ENCODE results near the gene EVA1A. TPM values are rescaled to one million over a fixed set of nuclear protein-coding genes. Genes with fewer than 3 reads are reported as not detected.

The EVA1A gene
- total RNA-seq, 1 experiment from 2014 or later: 10.8 TPM

DNA sequence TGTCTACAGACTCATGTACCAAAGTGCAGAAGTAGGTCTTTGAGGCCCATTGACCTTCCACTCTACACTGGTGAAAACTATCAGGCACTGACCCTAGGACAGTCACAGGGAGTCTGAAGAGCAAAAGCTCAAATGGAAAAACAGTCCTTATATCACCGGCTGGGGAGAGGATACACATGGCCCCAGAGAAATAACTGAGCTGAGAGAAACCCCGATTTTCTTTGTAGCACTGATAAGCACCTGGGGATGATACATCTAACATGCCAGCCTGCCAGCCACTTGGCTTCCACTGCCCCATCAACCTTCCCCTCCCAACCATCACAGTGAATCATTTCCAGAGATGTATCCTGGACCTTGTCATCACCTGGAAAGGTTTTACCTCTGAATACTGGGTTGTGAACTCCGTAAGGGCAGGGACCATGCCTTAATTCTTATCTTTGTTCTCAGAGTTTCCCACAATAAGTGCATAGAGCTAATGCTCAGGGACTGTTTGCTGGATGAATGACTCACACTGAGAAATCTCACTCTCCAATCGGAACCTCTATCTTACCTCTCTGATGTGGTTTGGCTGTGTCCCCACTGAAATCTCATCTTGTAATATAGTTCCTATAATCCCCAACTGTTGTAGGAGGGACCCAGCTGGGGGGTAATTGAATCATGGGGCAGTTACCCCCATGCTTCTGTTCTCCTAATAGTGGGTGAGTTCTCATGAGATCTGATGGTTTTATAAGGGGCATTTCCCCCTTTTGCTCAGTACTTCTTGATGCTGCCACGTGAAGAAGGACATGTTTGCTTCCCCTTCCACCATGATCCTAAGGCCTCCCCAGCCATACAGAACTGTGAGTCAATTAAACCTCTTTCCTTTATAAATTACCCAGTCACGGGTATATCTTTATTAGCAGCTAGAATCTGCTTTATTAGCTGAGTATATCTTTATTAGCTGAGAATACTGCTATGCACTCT is 37.1 kb downstream of the EVA1A start:
- no peak overlapping the region for H3K4me3 ChIP-seq
- H3K9me2 ChIP-seq (ENCODE audit: insufficient read depth): no peaks in the 10 kb centered on the region
- CTCF ChIA-PET: interaction anchor here (0.6 to 1.7 kb wide), 2 partner anchors 48 to 83 kb away, joined by 3 to 8 read pairs; no protein-coding TSS in a partner anchor
- H2AFZ ChIP-seq: no peak overlapping the region
- peak overlapping the region; percentile 17 for H3K27ac ChIP-seq
- TF ChIP-seq EZH2 (IDR thresholded peaks at IDR 0.05; ENCODE audit: low read depth): no peak
- no peak for TF ChIP-seq CTCF (conservative IDR thresholded peaks at IDR 0.05)
- H3K27me3 ChIP-seq (ENCODE audit: insufficient read depth, low read depth): no peaks in the 10 kb centered on the region
- no peaks in the 10 kb centered on the region for H3K9me3 ChIP-seq (ENCODE audit: insufficient read depth, low read depth)
- intact Hi-C loops (cut with micrococcal nuclease; ENCODE audit: unreplicated experiment): loop anchor here (1.0 kb wide), 1 partner anchor 83 kb away; no protein-coding TSS in a partner anchor
- BruUV-seq (replicated peaks): no TSS peak
- H3F3A ChIP-seq (ENCODE audit: insufficient read depth, low read depth): peaks cover 32% of the 10 kb centered on the region
- no peaks in the 10 kb centered on the region for H4K20me1 ChIP-seq (ENCODE audit: insufficient read depth)
- peak overlapping the region; percentile 10 for H3K4me2 ChIP-seq
- H3K4me1 ChIP-seq (replicated peaks; ENCODE audit: insufficient read depth): peaks cover 59% of the 10 kb centered on the region
- DNase-seq: peak; percentile 52 to 99
- no peaks in the 10 kb centered on the region; the same call in 1 of the 2 replicates for H3K36me3 ChIP-seq (ENCODE audit: low read depth)
- POLR2A ChIA-PET (ENCODE audit: unreplicated experiment): interaction anchor here (0.5 to 0.6 kb wide), 2 partner anchors 1607 to 1658 kb away, joined by 3 read pairs; no protein-coding TSS in a partner anchor
- peaks cover 1% of the 10 kb centered on the region; the same call in 1 of the 2 replicates for H3K79me2 ChIP-seq (ENCODE audit: low read depth)

DNA sequence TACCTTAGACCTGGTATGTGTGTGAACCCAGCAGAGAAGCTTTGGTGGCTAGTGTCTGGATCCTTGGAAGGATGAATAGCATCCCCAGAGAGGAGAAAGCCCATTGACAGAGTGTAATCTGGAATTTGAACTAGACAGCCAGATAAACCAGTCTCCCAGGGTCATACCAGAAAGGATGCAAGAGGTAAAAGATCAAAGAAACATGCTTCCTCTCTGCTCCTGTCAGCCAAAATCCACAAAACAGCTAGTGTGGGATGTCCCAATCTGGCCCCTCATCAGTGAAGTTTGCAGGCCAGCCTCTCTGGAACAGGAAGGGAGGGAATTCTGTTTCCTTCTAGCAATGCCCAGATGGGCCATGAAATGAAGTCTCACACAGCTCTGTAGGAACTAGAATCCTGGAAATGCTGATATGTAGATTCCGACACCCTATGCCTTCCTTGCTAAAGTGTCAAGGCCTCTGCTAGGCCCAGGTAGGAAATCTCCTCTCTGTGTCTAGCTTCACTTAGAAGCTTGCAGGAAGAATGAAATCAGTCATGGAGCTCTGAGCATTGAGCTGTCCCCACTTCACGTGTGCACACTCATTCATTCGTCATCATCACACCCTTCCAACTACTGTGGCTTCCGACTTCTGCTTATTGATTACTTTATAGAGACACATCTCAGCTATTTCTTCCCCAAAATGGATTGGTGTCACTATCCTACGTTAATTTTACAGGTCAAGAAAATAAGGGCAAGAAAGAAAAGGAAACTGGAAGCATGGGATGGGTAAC is 38.0 kb downstream of the EVA1A start:
- H3K4me1 ChIP-seq (replicated peaks; ENCODE audit: insufficient read depth): peaks cover 50% of the 10 kb centered on the region
- POLR2A ChIA-PET (ENCODE audit: unreplicated experiment): no interaction called here
- no peak for TF ChIP-seq EZH2 (IDR thresholded peaks at IDR 0.05; ENCODE audit: low read depth)
- no peak for TF ChIP-seq CTCF (conservative IDR thresholded peaks at IDR 0.05)
- no peak overlapping the region for H3K4me3 ChIP-seq
- peaks cover under 1% of the 10 kb centered on the region; the same call in 1 of the 2 replicates for H3K36me3 ChIP-seq (ENCODE audit: low read depth)
- peaks cover 25% of the 10 kb centered on the region for H3F3A ChIP-seq (ENCODE audit: insufficient read depth, low read depth)
- intact Hi-C loops (cut with micrococcal nuclease; ENCODE audit: unreplicated experiment): loop anchor here (1.0 kb wide), 1 partner anchor 84 kb away; no protein-coding TSS in a partner anchor
- no peak for DNase-seq
- CTCF ChIA-PET: interaction anchor here (1.7 kb wide), 1 partner anchor 84 kb away, joined by 8 read pairs; no protein-coding TSS in a partner anchor
- no peaks in the 10 kb centered on the region for H4K20me1 ChIP-seq (ENCODE audit: insufficient read depth)
- no peaks in the 10 kb centered on the region for H3K9me3 ChIP-seq (ENCODE audit: insufficient read depth, low read depth)
- no TSS peak for BruUV-seq (replicated peaks)
- H3K4me2 ChIP-seq: peak overlapping the region; percentile 10
- H3K27ac ChIP-seq: peak overlapping the region; percentile 17; the same call in 1 of the 2 replicates
- H2AFZ ChIP-seq: no peak overlapping the region
- H3K9me2 ChIP-seq (ENCODE audit: insufficient read depth): no peaks in the 10 kb centered on the region
- no peaks in the 10 kb centered on the region for H3K79me2 ChIP-seq (ENCODE audit: low read depth)
- no peaks in the 10 kb centered on the region for H3K27me3 ChIP-seq (ENCODE audit: insufficient read depth, low read depth)

- no peaks in the 10 kb centered on the region for H3K9me3 ChIP-seq (ENCODE audit: insufficient read depth, low read depth)
- H2AFZ ChIP-seq: no peak overlapping the region
- peaks cover 36% of the 10 kb centered on the region for H3K4me1 ChIP-seq (replicated peaks; ENCODE audit: insufficient read depth)
- no peak overlapping the region for H3K27ac ChIP-seq
- no peaks in the 10 kb centered on the region for H3K9me2 ChIP-seq (ENCODE audit: insufficient read depth)
- H3K4me2 ChIP-seq: no peak overlapping the region
- no peaks in the 10 kb centered on the region for H4K20me1 ChIP-seq (ENCODE audit: insufficient read depth)
- BruUV-seq (replicated peaks): no TSS peak
- no peak overlapping the region for H3K4me3 ChIP-seq
- no peak for DNase-seq
- no peaks in the 10 kb centered on the region for H3K27me3 ChIP-seq (ENCODE audit: insufficient read depth, low read depth)
- H3K79me2 ChIP-seq (ENCODE audit: low read depth): no peaks in the 10 kb centered on the region
- no peak for TF ChIP-seq EZH2 (IDR thresholded peaks at IDR 0.05; ENCODE audit: low read depth)
- no peak for TF ChIP-seq CTCF (conservative IDR thresholded peaks at IDR 0.05)
- H3K36me3 ChIP-seq (ENCODE audit: low read depth): peaks cover 7% of the 10 kb centered on the region; the same call in 1 of the 2 replicates
- ChIA-PET CTCF (no interaction called here), POLR2A (ENCODE audit: unreplicated experiment) (no interaction called here)
- peaks cover 23% of the 10 kb centered on the region for H3F3A ChIP-seq (ENCODE audit: insufficient read depth, low read depth)
- intact Hi-C loops (cut with micrococcal nuclease; ENCODE audit: unreplicated experiment): no loop called here
These were observed 39.4 kb downstream of the EVA1A start for GRCh38 chr2:75521225-75521872.
